ENCODE data around the gene KLHL6. TPM values are rescaled to one million over a fixed set of nuclear protein-coding genes. Genes with fewer than 3 reads are reported as not detected.

KLHL6 gene
- total RNA-seq, 8 experiments from 2014 or later = 0.07 to 2.6 (median 0.96) TPM

- Histone ChIP-seq H3K4me1 (replicated peaks in 1 of 2) (peaks cover 0 to 6% of the 10 kb centered on the region in 2 donors), H3K27ac (no peak overlapping the region), H3K4me3 (no peak overlapping the region)
- WGBS, 10 experiments = 58 to 91% (median 78%) methylated on average over 1 to 4 of the region's 4 CpGs; no CpG with 5 or more reads in 4 of the 10 experiments
- in situ Hi-C loops (cut with MboI; ENCODE audit: low pct_unique_long_range_greater_than_20kb in 2 of 9, low sequenced_read_pairs in 9 of 9, unreplicated experiment in 9 of 9) = loop anchor here in 2 of 9 experiments (25.0 kb wide), 2 partner anchors 144 to 269 kb away; partner anchors contain the start of gene KLHL24 (in 1 of the 2)
- no peak for ATAC-seq (replicated peaks in 6 of 8)
These were observed 62.0 kb downstream of the KLHL6 start for GRCh38 chr3:183493296-183494045.

DNA sequence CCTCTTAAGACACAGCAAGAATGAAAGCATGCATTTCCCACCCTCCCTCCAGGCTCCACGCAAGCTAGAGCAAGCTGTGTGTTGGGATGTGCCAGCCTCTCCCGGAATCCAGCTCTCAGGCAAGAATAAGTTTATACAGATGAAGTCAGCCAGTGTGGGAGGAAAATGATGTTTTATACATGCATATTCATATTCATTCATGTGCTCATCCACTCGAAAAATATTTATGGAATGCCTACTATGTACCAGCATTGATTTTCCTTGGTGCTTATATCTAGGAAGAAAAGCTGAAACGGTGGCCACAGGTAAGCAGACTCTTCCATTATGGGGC lies 62.7 kb downstream of the KLHL6 start:
- peaks cover 0 to 6% of the 10 kb centered on the region in 2 donors for H3K4me1 ChIP-seq (replicated peaks in 1 of 2)
- H3K4me3 ChIP-seq = no peak overlapping the region
- 0 to 100% (median 19%) methylated on average over 1 to 3 of the region's 4 CpGs; no CpG with 5 or more reads in 4 of the 10 experiments for WGBS, 10 experiments
- no peak overlapping the region for H3K27ac ChIP-seq
- in situ Hi-C loops (cut with MboI; ENCODE audit: low pct_unique_long_range_greater_than_20kb in 2 of 9, low sequenced_read_pairs in 9 of 9, unreplicated experiment in 9 of 9) = loop anchor here in 2 of 9 experiments (25.0 kb wide), 2 partner anchors 144 to 269 kb away; partner anchors contain the start of gene KLHL24 (in 1 of the 2)
- peak in 4 of 8 experiments; percentile 62 to 96 (median 88) for ATAC-seq (replicated peaks in 6 of 8)

DNA sequence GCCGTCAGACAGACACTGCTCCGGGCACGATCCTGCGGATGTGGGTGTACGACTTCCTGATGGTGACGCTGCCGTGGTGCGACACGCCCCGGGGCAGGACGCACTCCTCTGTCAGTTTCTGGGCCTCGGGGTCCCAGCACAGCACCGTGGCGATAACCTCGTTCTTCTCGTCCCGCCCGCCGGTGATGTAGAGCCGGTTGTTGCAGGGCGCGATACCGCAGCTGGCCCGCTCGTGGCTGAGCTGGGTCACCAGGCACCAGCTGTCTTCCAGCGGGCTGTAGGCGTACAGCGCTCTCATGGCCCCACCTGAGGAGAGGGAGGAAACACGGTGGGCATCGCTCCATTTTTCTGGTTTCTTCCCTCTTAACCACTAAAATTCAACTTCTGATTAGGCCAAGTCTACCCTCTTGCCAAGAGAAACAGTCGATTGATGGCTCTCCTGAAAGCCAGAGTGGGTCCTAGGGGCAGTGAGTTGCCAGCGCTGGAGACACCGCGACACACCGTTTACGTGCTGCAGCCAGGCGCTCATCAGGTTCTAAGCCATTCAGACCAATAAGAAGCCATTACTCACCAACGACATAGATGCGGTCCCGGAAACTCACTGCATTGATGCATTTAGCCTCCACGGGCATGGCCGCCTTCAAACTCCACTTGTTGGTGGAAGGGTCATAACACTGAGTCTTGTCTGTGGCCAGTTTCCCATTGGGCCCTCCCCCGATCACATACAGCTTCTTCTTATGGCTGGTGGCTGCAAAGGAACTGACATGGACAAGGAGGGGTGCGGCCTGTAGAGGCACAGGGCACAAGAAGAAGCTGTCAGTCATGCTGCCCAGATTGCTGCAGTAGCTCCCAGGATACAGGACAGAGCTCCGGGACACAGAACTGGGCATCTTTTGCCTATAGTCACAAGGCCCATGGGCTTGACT lies 63.3 kb downstream of the KLHL6 start:
- in situ Hi-C loops (cut with MboI; ENCODE audit: low pct_unique_long_range_greater_than_20kb in 2 of 9, low sequenced_read_pairs in 9 of 9, unreplicated experiment in 9 of 9) = loop anchor here in 2 of 9 experiments (25.0 kb wide), 2 partner anchors 145 to 270 kb away; partner anchors contain the start of gene KLHL24 (in 1 of the 2)
- H3K4me1 ChIP-seq (replicated peaks in 1 of 2) = peaks cover 0 to 6% of the 10 kb centered on the region in 2 donors
- WGBS, 10 experiments = 83 to 100% (median 93%) methylated on average over 3 to 11 of the region's 45 CpGs; no CpG with 5 or more reads in 2 of the 10 experiments
- no peak overlapping the region for H3K27ac ChIP-seq
- peak in 1 of 8 experiments; percentile 45 for ATAC-seq (replicated peaks in 6 of 8)
- H3K4me3 ChIP-seq = no peak overlapping the region

GRCh38 chr3:183491109-183491922 lies 64.2 kb downstream of the KLHL6 start:
- H3K4me3 ChIP-seq = no peak overlapping the region
- peaks cover 0 to 6% of the 10 kb centered on the region in 2 donors for H3K4me1 ChIP-seq (replicated peaks in 1 of 2)
- no peak overlapping the region for H3K27ac ChIP-seq
- 80 to 97% (median 86%) methylated on average over 2 to 13 of the region's 23 CpGs; no CpG with 5 or more reads in 2 of the 10 experiments for WGBS, 10 experiments
- no peak for ATAC-seq (replicated peaks in 6 of 8)
- in situ Hi-C loops (cut with MboI; ENCODE audit: low pct_unique_long_range_greater_than_20kb in 2 of 9, low sequenced_read_pairs in 9 of 9, unreplicated experiment in 9 of 9) = loop anchor here in 2 of 9 experiments (25.0 kb wide), 2 partner anchors 146 to 271 kb away; partner anchors contain the start of gene KLHL24 (in 1 of the 2)

- ATAC-seq (replicated peaks in 6 of 8) = peak; percentile 25 to 85 (median 64)
- in situ Hi-C loops (cut with MboI; ENCODE audit: low pct_unique_long_range_greater_than_20kb in 2 of 9, low sequenced_read_pairs in 9 of 9, unreplicated experiment in 9 of 9) = loop anchor here in 2 of 9 experiments (25.0 kb wide), 2 partner anchors 147 to 272 kb away; partner anchors contain the start of gene KLHL24 (in 1 of the 2)
- 0 to 92% (median 50%) methylated on average over 1 to 3 of the region's 6 CpGs; no CpG with 5 or more reads in 1 of the 10 experiments for WGBS, 10 experiments
- H3K27ac ChIP-seq = no peak overlapping the region
- peaks cover 0 to 6% of the 10 kb centered on the region in 2 donors for H3K4me1 ChIP-seq (replicated peaks in 1 of 2)
- H3K4me3 ChIP-seq = no peak overlapping the region
These were observed 64.9 kb downstream of the KLHL6 start for GRCh38 chr3:183490653-183491052.

DNA sequence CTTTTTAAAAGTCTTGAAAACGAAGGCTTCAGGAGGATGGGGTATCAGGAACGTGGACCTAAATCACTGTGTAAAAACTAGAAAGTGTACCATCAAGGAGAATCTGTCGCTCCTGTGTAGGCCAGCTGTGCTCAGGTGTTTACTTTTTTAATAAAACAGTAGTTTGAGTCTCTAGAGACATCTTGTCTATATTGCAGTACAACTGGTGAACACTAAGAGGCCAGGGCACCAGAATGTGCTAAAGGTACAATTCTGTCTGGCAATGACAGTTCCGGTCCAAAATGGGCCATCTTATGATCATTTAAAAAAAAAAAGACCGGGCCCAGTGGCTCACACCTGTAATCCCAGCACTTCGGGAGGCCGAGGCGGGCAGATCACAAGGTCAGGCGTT lies 65.3 kb downstream of the KLHL6 start:
- ATAC-seq (replicated peaks in 6 of 8) = no peak
- in situ Hi-C loops (cut with MboI; ENCODE audit: low pct_unique_long_range_greater_than_20kb in 2 of 9, low sequenced_read_pairs in 9 of 9, unreplicated experiment in 9 of 9) = loop anchor here in 2 of 9 experiments (25.0 kb wide), 2 partner anchors 147 to 272 kb away; partner anchors contain the start of gene KLHL24 (in 1 of the 2)
- no peak overlapping the region for H3K27ac ChIP-seq
- WGBS, 10 experiments = 50 to 94% (median 81%) methylated on average over 1 to 9 of the region's 9 CpGs
- H3K4me1 ChIP-seq (replicated peaks in 1 of 2) = peaks cover 0 to 10% of the 10 kb centered on the region in 2 donors
- no peak overlapping the region for H3K4me3 ChIP-seq

GRCh38 chr3:183489455-183490210 lies 65.9 kb downstream of the KLHL6 start:
- no peak overlapping the region for H3K27ac ChIP-seq
- 41 to 100% (median 81%) methylated on average over 2 to 6 of the region's 6 CpGs for WGBS, 10 experiments
- peaks cover 0 to 10% of the 10 kb centered on the region in 2 donors for H3K4me1 ChIP-seq (replicated peaks in 1 of 2)
- no peak overlapping the region for H3K4me3 ChIP-seq
- in situ Hi-C loops (cut with MboI; ENCODE audit: low pct_unique_long_range_greater_than_20kb in 2 of 9, low sequenced_read_pairs in 9 of 9, unreplicated experiment in 9 of 9) = loop anchor here in 2 of 9 experiments (25.0 kb wide), 2 partner anchors 148 to 273 kb away; partner anchors contain the start of gene KLHL24 (in 1 of the 2)
- no peak for ATAC-seq (replicated peaks in 6 of 8)

GRCh38 chr3:183488343-183488742 lies 67.2 kb downstream of the KLHL6 start:
- peaks cover 0 to 10% of the 10 kb centered on the region in 2 donors for H3K4me1 ChIP-seq (replicated peaks in 1 of 2)
- no peak overlapping the region for H3K27ac ChIP-seq
- ATAC-seq (replicated peaks in 6 of 8) = no peak
- in situ Hi-C loops (cut with MboI; ENCODE audit: low pct_unique_long_range_greater_than_20kb in 2 of 9, low sequenced_read_pairs in 9 of 9, unreplicated experiment in 9 of 9) = loop anchor here in 2 of 9 experiments (25.0 kb wide), 2 partner anchors 149 to 274 kb away; partner anchors contain the start of gene KLHL24 (in 1 of the 2)
- WGBS, 10 experiments = 0 to 94% (median 81%) methylated on average over 1 to 3 of the region's 3 CpGs; no CpG with 5 or more reads in 3 of the 10 experiments
- no peak overlapping the region for H3K4me3 ChIP-seq

DNA sequence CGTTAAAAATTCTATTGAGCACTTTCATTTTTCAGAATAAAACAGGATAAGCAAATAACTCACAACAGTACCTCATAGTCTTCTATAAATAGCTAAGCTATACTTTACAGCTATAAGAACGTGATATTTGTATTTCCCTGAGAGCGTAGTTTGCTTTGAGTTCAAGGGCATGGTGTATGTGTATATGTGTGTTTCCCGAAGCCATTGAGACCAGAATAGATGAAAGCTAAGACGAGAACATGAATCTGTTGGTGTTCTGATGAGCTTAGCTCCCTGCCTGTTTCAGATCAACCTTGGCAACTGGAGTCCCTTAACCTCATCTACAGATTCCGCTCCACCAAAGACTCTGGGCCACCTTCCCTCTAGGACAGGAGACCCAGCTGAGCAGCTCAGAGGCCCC lies 67.6 kb downstream of the KLHL6 start:
- ATAC-seq (replicated peaks in 6 of 8) = no peak
- Histone ChIP-seq H3K27ac (no peak overlapping the region), H3K4me3 (no peak overlapping the region), H3K4me1 (replicated peaks in 1 of 2) (peaks cover 0 to 10% of the 10 kb centered on the region in 2 donors)
- in situ Hi-C loops (cut with MboI; ENCODE audit: low pct_unique_long_range_greater_than_20kb in 2 of 9, low sequenced_read_pairs in 9 of 9, unreplicated experiment in 9 of 9) = loop anchor here in 2 of 9 experiments (25.0 kb wide), 2 partner anchors 149 to 274 kb away; partner anchors contain the start of gene KLHL24 (in 1 of the 2)
- 57 to 100% (median 85%) methylated on average over 1 to 5 of the region's 6 CpGs; no CpG with 5 or more reads in 2 of the 10 experiments for WGBS, 10 experiments

- Histone ChIP-seq H3K27ac (no peak overlapping the region), H3K4me1 (replicated peaks in 1 of 2) (peaks cover 0 to 10% of the 10 kb centered on the region in 2 donors), H3K4me3 (no peak overlapping the region)
- WGBS, 10 experiments = 8 to 69% (median 41%) methylated on average over 1 to 4 of the region's 4 CpGs; no CpG with 5 or more reads in 1 of the 10 experiments
- in situ Hi-C loops (cut with MboI; ENCODE audit: low pct_unique_long_range_greater_than_20kb in 2 of 9, low sequenced_read_pairs in 9 of 9, unreplicated experiment in 9 of 9) = loop anchor here in 2 of 9 experiments (25.0 kb wide), 2 partner anchors 150 to 275 kb away; partner anchors contain the start of gene KLHL24 (in 1 of the 2)
- no peak for ATAC-seq (replicated peaks in 6 of 8)
These were observed 68.5 kb downstream of the KLHL6 start for GRCh38 chr3:183487016-183487415.

- no peak overlapping the region for H3K27ac ChIP-seq
- H3K4me3 ChIP-seq = no peak overlapping the region
- ATAC-seq (replicated peaks in 6 of 8) = no peak
- 60 to 90% (median 81%) methylated on average over 1 to 4 of the region's 6 CpGs; no CpG with 5 or more reads in 6 of the 10 experiments for WGBS, 10 experiments
- in situ Hi-C loops (cut with MboI; ENCODE audit: low pct_unique_long_range_greater_than_20kb in 2 of 9, low sequenced_read_pairs in 9 of 9, unreplicated experiment in 9 of 9) = loop anchor here in 2 of 9 experiments (25.0 kb wide), 2 partner anchors 151 to 276 kb away; partner anchors contain the start of gene KLHL24 (in 1 of the 2)
- H3K4me1 ChIP-seq (replicated peaks in 1 of 2) = peaks cover 0 to 10% of the 10 kb centered on the region in 2 donors
These were observed 69.0 kb downstream of the KLHL6 start for GRCh38 chr3:183486472-183486871.
